ENCODE measurements around the gene AADACL2.
"Not testable (repeated sequence)": the region's sequence is repeated elsewhere in the genome, so short reads cannot be mapped to it uniquely, and the experiment has no call there.

Gene AADACL2

GRCh38 chr3:151787626-151788025, 53.9 kb downstream of the AADACL2 start:
- no peak for TF ChIP-seq EZH2 (IDR thresholded peaks at IDR 0.05)
- TF ChIP-seq POLR2AphosphoS5 (IDR thresholded peaks at IDR 0.05; ENCODE audit: borderline replicate concordance, low read depth, low read length), result no peak
- TF ChIP-seq FOXP2 (optimal IDR thresholded peaks at IDR 0.05; ENCODE audit: control extremely low read depth, extremely low read length, insufficient read depth), result no peak
- H3K4me3 ChIP-seq, result no peak overlapping the region
- no peak for DNase-seq (ENCODE audit: low read depth, low spot score)

GRCh38 chr3:151788401-151788800, 54.7 kb downstream of the AADACL2 start:
- DNase-seq (ENCODE audit: low read depth, low spot score), result no peak
- no peak overlapping the region for H3K4me3 ChIP-seq
- H3K9me3 ChIP-seq (ENCODE audit: low read depth, low read length), result peaks cover 9% of the 10 kb centered on the region; the same call in 1 of the 2 replicates
- H3K36me3 ChIP-seq (ENCODE audit: insufficient read depth, low read length), result no peaks in the 10 kb centered on the region
- no peak overlapping the region for H3K27ac ChIP-seq
- TF ChIP-seq FOXP2 (optimal IDR thresholded peaks at IDR 0.05; ENCODE audit: control extremely low read depth, extremely low read length, insufficient read depth) (no peak), EZH2 (IDR thresholded peaks at IDR 0.05) (no peak), POLR2AphosphoS5 (IDR thresholded peaks at IDR 0.05; ENCODE audit: borderline replicate concordance, low read depth, low read length) (no peak)
- no peak overlapping the region for H3K9ac ChIP-seq (ENCODE audit: insufficient read length)

More at GRCh38 chr3:151787626-151788025, 53.9 kb downstream of the AADACL2 start:
- Histone ChIP-seq H3K27ac (no peak overlapping the region), H3K36me3 (ENCODE audit: insufficient read depth, low read length) (no peaks in the 10 kb centered on the region), H3K9me3 (ENCODE audit: low read depth, low read length) (peaks cover 9% of the 10 kb centered on the region; the same call in 1 of the 2 replicates), H3K9ac (ENCODE audit: insufficient read length) (no peak overlapping the region)

- Histone ChIP-seq H3K9me3 (ENCODE audit: low read depth, low read length) (peaks cover 9% of the 10 kb centered on the region; the same call in 1 of the 2 replicates), H3K9ac (ENCODE audit: insufficient read length) (no peak overlapping the region), H3K36me3 (ENCODE audit: insufficient read depth, low read length) (no peaks in the 10 kb centered on the region), H3K27ac (peak overlapping the region; percentile 81), H3K4me3 (peak overlapping the region; percentile 44)
- TF ChIP-seq EZH2 (IDR thresholded peaks at IDR 0.05), result no peak
- TF ChIP-seq POLR2AphosphoS5 (IDR thresholded peaks at IDR 0.05; ENCODE audit: borderline replicate concordance, low read depth, low read length), result no peak
- no peak for TF ChIP-seq FOXP2 (optimal IDR thresholded peaks at IDR 0.05; ENCODE audit: control extremely low read depth, extremely low read length, insufficient read depth)
- DNase-seq (ENCODE audit: low read depth, low spot score), result no peak
These were observed 56.2 kb downstream of the AADACL2 start for GRCh38 chr3:151789853-151790463.

GRCh38 chr3:151790763-151791162, 57.0 kb downstream of the AADACL2 start:
- DNase-seq (ENCODE audit: low read depth, low spot score); H3K9ac ChIP-seq (ENCODE audit: insufficient read length); H3K27ac ChIP-seq; H3K4me3 ChIP-seq; H3K9me3 ChIP-seq (ENCODE audit: low read depth, low read length); H3K36me3 ChIP-seq (ENCODE audit: insufficient read depth, low read length): not testable (repeated sequence)

DNA sequence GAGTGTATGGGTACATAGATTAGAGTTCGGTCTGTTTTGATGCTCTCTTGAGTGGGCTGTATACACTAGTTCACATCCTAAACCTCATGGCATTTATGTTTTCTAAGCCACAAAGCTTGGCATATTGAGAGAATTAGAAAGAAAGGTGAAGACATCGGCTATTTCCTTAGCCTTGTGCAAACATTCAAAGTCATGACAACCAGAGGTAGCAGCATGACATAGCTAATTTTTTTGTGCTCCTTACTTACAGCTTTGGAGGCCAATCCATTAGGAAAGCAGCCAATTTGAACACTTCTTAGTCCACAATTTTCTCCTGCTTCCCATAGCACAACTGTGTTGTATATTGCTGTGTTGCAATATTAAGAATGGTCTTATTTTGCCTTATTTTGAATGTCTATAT, 58.7 kb downstream of the AADACL2 start:
- DNase-seq (ENCODE audit: low read depth, low spot score), result no peak
- no peak for TF ChIP-seq FOXP2 (optimal IDR thresholded peaks at IDR 0.05; ENCODE audit: control extremely low read depth, extremely low read length, insufficient read depth)
- no peak for TF ChIP-seq POLR2AphosphoS5 (IDR thresholded peaks at IDR 0.05; ENCODE audit: borderline replicate concordance, low read depth, low read length)
- TF ChIP-seq EZH2 (IDR thresholded peaks at IDR 0.05), result no peak
- no peaks in the 10 kb centered on the region for H3K36me3 ChIP-seq (ENCODE audit: insufficient read depth, low read length)

DNA sequence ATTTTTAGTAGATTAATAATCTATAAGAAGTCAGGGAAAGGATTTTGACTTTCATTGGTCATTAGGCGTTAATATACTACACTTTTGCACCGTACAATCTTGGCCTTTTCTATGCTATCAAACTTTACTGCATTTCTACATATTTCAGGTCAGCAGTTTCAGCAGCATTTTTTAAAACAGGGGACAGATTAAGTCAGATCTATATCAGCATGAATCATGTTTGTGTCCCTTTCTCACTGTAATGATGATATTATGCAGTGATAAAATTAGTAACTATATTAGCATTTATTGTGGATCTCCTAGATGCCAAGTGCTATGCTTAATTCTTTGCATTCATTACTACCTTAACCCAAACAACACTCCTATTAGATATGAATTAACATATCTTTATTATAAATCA, 59.9 kb downstream of the AADACL2 start:
- Histone ChIP-seq H3K36me3 (ENCODE audit: insufficient read depth, low read length) (no peaks in the 10 kb centered on the region), H3K4me3 (no peak overlapping the region), H3K9ac (ENCODE audit: insufficient read length) (no peak overlapping the region), H3K9me3 (ENCODE audit: low read depth, low read length) (peaks cover 9% of the 10 kb centered on the region; the same call in 1 of the 2 replicates), H3K27ac (no peak overlapping the region)
- no peak for DNase-seq (ENCODE audit: low read depth, low spot score)
- TF ChIP-seq EZH2 (IDR thresholded peaks at IDR 0.05) (no peak), FOXP2 (optimal IDR thresholded peaks at IDR 0.05; ENCODE audit: control extremely low read depth, extremely low read length, insufficient read depth) (no peak), POLR2AphosphoS5 (IDR thresholded peaks at IDR 0.05; ENCODE audit: borderline replicate concordance, low read depth, low read length) (no peak)

More for the DNA sequence above, 58.7 kb downstream of the AADACL2 start:
- no peak overlapping the region for H3K9ac ChIP-seq (ENCODE audit: insufficient read length)
- no peak overlapping the region for H3K27ac ChIP-seq
- no peak overlapping the region for H3K4me3 ChIP-seq
- H3K9me3 ChIP-seq (ENCODE audit: low read depth, low read length), result peaks cover 9% of the 10 kb centered on the region; the same call in 1 of the 2 replicates

- Histone ChIP-seq H3K9me3 (ENCODE audit: low read depth, low read length) (peaks cover 9% of the 10 kb centered on the region; the same call in 1 of the 2 replicates), H3K4me3 (no peak overlapping the region), H3K9ac (ENCODE audit: insufficient read length) (no peak overlapping the region), H3K27ac (no peak overlapping the region), H3K36me3 (ENCODE audit: insufficient read depth, low read length) (no peaks in the 10 kb centered on the region)
- DNase-seq (ENCODE audit: low read depth, low spot score), result no peak
- no peak for TF ChIP-seq POLR2AphosphoS5 (IDR thresholded peaks at IDR 0.05; ENCODE audit: borderline replicate concordance, low read depth, low read length)
- no peak for TF ChIP-seq EZH2 (IDR thresholded peaks at IDR 0.05)
- no peak for TF ChIP-seq FOXP2 (optimal IDR thresholded peaks at IDR 0.05; ENCODE audit: control extremely low read depth, extremely low read length, insufficient read depth)
These were observed 60.4 kb downstream of the AADACL2 start for GRCh38 chr3:151794080-151794479.

- TF ChIP-seq FOXP2 (optimal IDR thresholded peaks at IDR 0.05; ENCODE audit: control extremely low read depth, extremely low read length, insufficient read depth) (no peak), EZH2 (IDR thresholded peaks at IDR 0.05) (no peak), POLR2AphosphoS5 (IDR thresholded peaks at IDR 0.05; ENCODE audit: borderline replicate concordance, low read depth, low read length) (no peak)
- H3K4me3 ChIP-seq, result no peak overlapping the region
- peaks cover 9% of the 10 kb centered on the region; the same call in 1 of the 2 replicates for H3K9me3 ChIP-seq (ENCODE audit: low read depth, low read length)
- H3K36me3 ChIP-seq (ENCODE audit: insufficient read depth, low read length), result no peaks in the 10 kb centered on the region
- DNase-seq (ENCODE audit: low read depth, low spot score), result no peak
- H3K9ac ChIP-seq (ENCODE audit: insufficient read length), result no peak overlapping the region
- H3K27ac ChIP-seq, result no peak overlapping the region
These were observed 61.5 kb downstream of the AADACL2 start for GRCh38 chr3:151795276-151795675.
